Activated T-helper 2 cell treated with anti-CD3 and anti-CD28 coated beads, Interferon-gamma antibody, Interleukin-2, Interleukin-4, amounts not matched to agents 10 μg/mL and 5 μg/mL and 100 μg/mL, durations not matched to agents 14 hours and 24 hours and 36 hours (primary cell): ENCODE measurements around the gene C19orf38. TPM values are rescaled to one million over a fixed set of nuclear protein-coding genes. Genes with fewer than 3 reads are reported as not detected.
A peak's percentile ranks its signal among the peaks of the same experiment; 100 is the strongest.

Source experiments
- DNase-seq: peaks from one replicate; pipeline ENCODE4 v3.0.0; 2021; ENCODE audit warnings: low spot score
- H3K27ac Mint-ChIP-seq: one replicate; pipeline ENCODE4 v1.8.0; 2021; ENCODE audit warnings: mixed read lengths
- H3K27me3 Mint-ChIP-seq: one replicate; pipeline ENCODE4 v1.8.0; 2021; ENCODE audit warnings: low read depth, mixed read lengths
- H3K36me3 Mint-ChIP-seq: one replicate; pipeline ENCODE4 v1.8.0; 2021; ENCODE audit warnings: low read depth, mixed read lengths
- H3K4me1 Mint-ChIP-seq: one replicate; pipeline ENCODE4 v1.8.0; 2021; ENCODE audit warnings: low read depth, mixed read lengths
- H3K4me3 Mint-ChIP-seq: one replicate; pipeline ENCODE4 v1.8.0; 2021; ENCODE audit warnings: low read depth, mild to moderate bottlenecking, moderate library complexity, mixed read lengths
- H3K9me3 Mint-ChIP-seq: one replicate; pipeline ENCODE4 v1.8.0; 2021; ENCODE audit warnings: mixed read lengths
- intact Hi-C: fragments of 100-400 bp; cut with micrococcal nuclease; formaldehyde crosslinking; loops from one replicate; pipeline ENCODE4 v1.15.1; 2023
- total RNA-seq: library from RNA; stranded (reverse); gene quantifications from 2 replicates; pipeline ENCODE4 v1.2.3, GENCODE V29; 2022

C19orf38 gene
- total RNA-seq, 1 donor from 2014 or later, result 4.3 TPM

DNA sequence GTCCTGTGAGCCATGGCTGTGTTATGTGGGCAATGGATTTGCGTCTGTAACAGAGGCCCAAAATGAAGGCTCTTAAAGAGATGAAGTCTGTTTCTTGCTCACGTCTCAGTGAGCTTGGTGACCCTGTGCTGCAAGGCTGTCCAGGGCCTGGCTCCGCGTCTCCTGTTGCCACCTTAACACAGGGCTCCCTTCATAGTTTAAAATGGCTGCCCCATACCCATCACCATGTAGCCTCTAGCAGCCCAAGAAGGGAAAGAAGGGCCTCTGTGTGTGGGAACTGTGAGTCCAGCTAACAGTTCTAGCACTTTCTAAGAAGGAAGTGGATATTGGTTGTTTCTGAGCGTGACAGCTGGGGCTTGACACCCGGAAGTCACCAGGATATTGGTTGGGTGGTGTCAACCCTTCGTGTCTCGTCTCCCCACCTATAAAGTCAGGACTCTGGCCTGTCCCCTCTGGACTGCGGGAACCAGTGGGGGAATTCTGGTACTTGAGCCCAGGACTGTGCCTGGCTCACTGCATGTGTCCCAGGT, 33.1 kb upstream of the C19orf38 start:
- Mint-ChIP-seq H3K27ac (no peak overlapping the region), H3K4me3 (no peak overlapping the region), H3K36me3 (peaks cover 44% of the 10 kb centered on the region), H3K27me3 (no peaks in the 10 kb centered on the region), H3K9me3 (no peaks in the 10 kb centered on the region), H3K4me1 (peaks cover 11% of the 10 kb centered on the region)
- DNase-seq, result no peak
- intact Hi-C loops, result no loop called here

DNA sequence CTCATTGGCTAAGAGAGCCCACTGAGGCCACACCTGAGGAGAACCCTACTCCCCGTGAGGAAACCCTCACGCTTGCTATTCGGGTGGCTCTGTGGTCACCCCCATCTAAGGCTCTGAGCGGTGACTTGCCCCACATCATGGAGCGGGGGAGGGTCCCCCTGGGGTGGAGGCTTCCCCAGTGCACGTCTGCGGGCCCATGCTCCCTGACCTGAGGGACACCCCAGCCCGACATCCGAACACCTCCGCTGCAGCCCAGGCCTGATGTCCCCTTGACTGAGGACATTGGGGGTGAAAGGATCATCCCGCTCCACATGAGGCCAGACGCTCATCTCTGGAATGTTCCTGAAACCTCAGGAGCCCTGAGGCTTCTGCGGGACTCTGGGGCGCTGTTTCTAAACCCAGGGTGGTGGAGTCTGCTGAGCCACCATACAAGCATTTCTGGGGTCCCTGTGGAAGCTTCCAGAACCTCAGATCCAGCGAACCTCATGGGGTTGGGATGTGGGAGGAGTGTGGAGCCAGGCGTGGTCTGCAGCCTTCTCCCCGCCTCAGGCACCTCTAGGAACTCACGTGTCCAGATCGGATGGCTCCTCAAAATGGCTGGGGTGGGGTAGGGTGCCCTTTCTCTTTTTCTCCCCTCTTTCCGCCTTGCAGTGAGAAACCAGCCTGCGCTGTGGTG, 32.1 kb upstream of the C19orf38 start:
- no peak overlapping the region for H3K27ac Mint-ChIP-seq
- intact Hi-C loops, result no loop called here
- no peak overlapping the region for H3K4me3 Mint-ChIP-seq
- no peak for DNase-seq
- no peaks in the 10 kb centered on the region for H3K9me3 Mint-ChIP-seq
- H3K4me1 Mint-ChIP-seq, result peaks cover 17% of the 10 kb centered on the region
- H3K36me3 Mint-ChIP-seq, result peaks cover 51% of the 10 kb centered on the region
- no peaks in the 10 kb centered on the region for H3K27me3 Mint-ChIP-seq

DNA sequence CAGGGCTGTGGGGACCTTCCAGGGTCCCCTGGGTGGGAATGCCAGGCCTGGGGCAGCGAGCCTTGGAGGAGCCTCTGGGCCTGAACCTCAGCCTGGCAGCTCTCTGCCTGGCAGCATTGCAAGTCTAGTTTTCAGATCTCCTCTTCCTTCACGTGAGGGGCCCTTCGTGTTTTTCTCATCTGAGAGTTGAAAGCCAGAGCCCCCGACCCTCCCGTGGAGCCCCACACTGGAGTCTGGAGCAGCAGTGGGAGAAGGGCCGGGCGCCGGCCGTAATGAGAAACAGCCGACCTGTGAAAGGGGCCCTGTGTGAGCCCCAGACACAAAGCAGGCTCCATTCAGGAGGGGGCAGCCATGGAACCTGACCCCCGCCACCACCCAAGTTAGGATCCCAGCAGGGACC, 31.5 kb upstream of the C19orf38 start:
- Mint-ChIP-seq H3K9me3 (no peaks in the 10 kb centered on the region), H3K27me3 (no peaks in the 10 kb centered on the region), H3K27ac (no peak overlapping the region), H3K4me1 (peaks cover 17% of the 10 kb centered on the region), H3K4me3 (no peak overlapping the region), H3K36me3 (peaks cover 55% of the 10 kb centered on the region)
- no peak for DNase-seq
- intact Hi-C loops, result no loop called here

DNA sequence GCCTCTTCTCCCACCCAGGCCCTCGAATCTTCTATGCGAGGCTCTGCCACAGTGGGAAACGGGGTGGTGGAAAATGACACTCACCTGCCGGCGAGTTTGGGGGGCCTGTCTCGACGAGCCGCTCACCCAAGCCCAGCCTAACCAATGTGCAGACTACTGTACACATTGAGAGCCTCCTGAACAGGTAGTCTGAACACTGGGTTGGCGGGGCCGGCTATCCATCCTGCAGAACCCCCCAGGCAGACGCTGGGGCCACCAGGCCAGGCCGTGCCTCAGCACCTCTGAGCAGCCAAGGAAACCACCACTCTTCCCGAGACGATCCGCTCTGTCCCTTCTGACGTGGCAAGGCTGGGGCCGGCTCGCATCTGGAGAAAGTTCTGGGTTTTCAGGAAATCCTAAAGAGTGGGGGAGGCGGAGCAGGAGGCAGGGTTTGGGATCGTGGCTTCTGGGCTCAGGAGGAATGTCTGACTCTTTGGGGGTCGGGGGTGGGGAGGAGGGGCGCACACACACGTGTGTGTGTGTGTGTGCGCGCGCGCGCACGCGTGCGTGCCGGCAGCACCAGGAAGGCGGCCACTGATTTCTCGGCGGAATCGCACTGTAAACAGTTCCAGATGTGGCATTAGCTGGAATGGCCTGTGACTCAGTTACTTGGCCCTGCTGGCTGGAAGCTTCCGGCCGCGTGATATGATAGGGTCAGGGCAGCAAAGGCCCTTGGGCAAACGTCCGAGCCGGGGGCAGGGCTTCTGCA, 30.8 kb upstream of the C19orf38 start:
- H3K4me3 Mint-ChIP-seq, result no peak overlapping the region
- H3K27me3 Mint-ChIP-seq, result no peaks in the 10 kb centered on the region
- intact Hi-C loops, result no loop called here
- peaks cover 17% of the 10 kb centered on the region for H3K4me1 Mint-ChIP-seq
- H3K27ac Mint-ChIP-seq, result no peak overlapping the region
- no peaks in the 10 kb centered on the region for H3K9me3 Mint-ChIP-seq
- peaks cover 59% of the 10 kb centered on the region for H3K36me3 Mint-ChIP-seq
- no peak for DNase-seq

- Mint-ChIP-seq H3K36me3 (peaks cover 49% of the 10 kb centered on the region), H3K4me1 (peaks cover 12% of the 10 kb centered on the region), H3K27ac (no peak overlapping the region), H3K4me3 (no peak overlapping the region), H3K27me3 (no peaks in the 10 kb centered on the region), H3K9me3 (no peaks in the 10 kb centered on the region)
- no peak for DNase-seq
- intact Hi-C loops, result no loop called here
Measured at GRCh38 chr19:10818301-10819123, 29.7 kb upstream of the C19orf38 start.

DNA sequence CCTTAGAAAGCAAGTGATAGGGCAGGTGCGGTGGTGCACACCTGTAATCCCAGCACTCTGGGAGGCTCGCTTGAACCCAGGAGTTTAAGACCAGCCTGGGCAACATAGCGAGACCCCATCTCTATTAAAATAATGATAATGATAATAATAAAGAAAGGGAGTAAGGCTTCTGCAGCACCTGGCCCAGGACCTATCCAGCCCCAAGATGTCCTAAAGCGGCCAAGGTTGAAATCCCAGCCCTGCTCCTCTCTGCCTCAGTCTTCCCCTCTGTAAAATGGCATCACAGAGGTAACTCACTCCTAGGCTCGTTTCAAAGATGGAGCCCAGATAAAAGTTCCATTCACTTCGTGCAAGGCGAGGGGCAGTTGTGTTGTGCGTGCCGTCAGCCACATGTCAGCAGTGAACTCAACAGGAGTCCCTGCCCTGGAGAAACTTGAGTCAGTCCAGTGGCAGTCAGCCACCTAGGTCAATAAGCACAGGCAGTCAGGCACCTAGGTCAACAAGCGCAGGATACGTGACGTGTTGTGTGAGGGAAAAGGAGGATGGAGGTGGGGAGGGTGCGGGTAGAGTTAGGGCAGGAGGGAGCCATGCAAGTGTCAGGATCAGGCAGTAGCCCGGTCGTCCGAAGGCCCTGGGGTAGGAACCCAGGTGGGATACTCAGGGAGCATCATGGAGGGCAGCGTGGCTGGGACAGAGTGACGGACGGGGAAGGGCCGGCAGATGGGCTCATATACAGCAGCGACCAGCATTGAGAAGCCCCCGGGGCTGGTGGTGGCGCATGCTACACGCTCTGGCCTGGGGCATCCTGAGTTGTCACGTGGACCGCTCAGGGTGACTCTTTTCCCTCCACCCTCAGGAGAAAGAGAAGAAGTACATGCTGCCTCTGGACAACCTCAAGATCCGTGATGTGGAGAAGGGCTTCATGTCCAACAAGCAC, 28.8 kb upstream of the C19orf38 start:
- Mint-ChIP-seq H3K27ac (no peak overlapping the region), H3K4me3 (no peak overlapping the region), H3K27me3 (no peaks in the 10 kb centered on the region), H3K4me1 (peaks cover 12% of the 10 kb centered on the region), H3K9me3 (no peaks in the 10 kb centered on the region), H3K36me3 (peaks cover 56% of the 10 kb centered on the region)
- no peak for DNase-seq
- intact Hi-C loops, result no loop called here

DNA sequence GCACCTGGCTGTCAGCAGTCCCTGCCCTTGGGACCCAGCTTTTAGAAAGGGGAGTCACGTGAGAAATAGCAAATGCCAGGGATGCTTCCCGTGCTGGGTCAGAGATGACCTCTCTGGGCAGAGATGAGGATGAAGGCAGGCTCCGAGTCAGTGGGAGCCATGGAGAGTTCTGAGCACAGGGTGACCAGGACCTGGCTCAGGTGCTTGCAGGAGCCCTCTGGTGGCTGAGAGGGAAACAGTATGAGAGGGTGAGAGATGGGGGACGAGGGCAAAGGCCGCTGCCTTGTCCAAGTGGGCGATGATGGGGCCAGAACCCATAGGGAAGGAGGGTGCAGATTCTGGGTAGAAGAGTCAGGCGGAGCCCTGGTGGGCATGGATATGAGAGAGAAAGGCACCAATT, 28.0 kb upstream of the C19orf38 start:
- intact Hi-C loops, result no loop called here
- Mint-ChIP-seq H3K4me3 (no peak overlapping the region), H3K27ac (peak overlapping the region; percentile 6)

GRCh38 chr19:10823690-10824089, 24.5 kb upstream of the C19orf38 start:
- no peaks in the 10 kb centered on the region for H3K27me3 Mint-ChIP-seq
- H3K36me3 Mint-ChIP-seq, result peaks cover 60% of the 10 kb centered on the region
- no peak for DNase-seq
- H3K4me3 Mint-ChIP-seq, result no peak overlapping the region
- no peaks in the 10 kb centered on the region for H3K9me3 Mint-ChIP-seq
- intact Hi-C loops, result no loop called here
- peaks cover 10% of the 10 kb centered on the region for H3K4me1 Mint-ChIP-seq
- no peak overlapping the region for H3K27ac Mint-ChIP-seq

More for the DNA sequence above, 28.0 kb upstream of the C19orf38 start:
- H3K9me3 Mint-ChIP-seq, result no peaks in the 10 kb centered on the region
- DNase-seq, result no peak
- no peaks in the 10 kb centered on the region for H3K27me3 Mint-ChIP-seq
- peaks cover 10% of the 10 kb centered on the region for H3K4me1 Mint-ChIP-seq
- H3K36me3 Mint-ChIP-seq, result peaks cover 56% of the 10 kb centered on the region

GRCh38 chr19:10826231-10826630, 22.0 kb upstream of the C19orf38 start:
- no peaks in the 10 kb centered on the region for H3K27me3 Mint-ChIP-seq
- no peak for DNase-seq
- no peak overlapping the region for H3K27ac Mint-ChIP-seq
- H3K36me3 Mint-ChIP-seq, result peaks cover 53% of the 10 kb centered on the region
- no peak overlapping the region for H3K4me3 Mint-ChIP-seq
- no peaks in the 10 kb centered on the region for H3K4me1 Mint-ChIP-seq
- intact Hi-C loops, result no loop called here
- H3K9me3 Mint-ChIP-seq, result no peaks in the 10 kb centered on the region

DNA sequence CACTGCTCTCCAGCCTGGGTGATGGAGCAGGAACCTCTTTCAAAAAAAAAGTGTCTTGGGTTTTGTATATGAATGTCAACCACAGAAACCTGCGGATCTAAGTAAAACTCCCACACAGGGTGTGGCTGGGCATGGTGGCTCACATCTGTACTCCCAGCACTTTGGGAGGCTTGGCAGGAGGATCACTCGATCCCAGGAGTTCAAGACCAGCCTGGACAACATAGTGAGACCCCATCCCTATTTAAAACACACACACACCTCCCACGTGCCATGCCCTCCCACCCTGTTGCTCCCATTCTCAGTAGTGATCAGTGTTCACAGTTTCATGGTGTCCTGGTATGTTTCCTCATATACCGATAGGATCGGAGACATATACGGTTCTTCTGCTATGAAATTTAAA, 21.4 kb upstream of the C19orf38 start:
- Mint-ChIP-seq H3K9me3 (no peaks in the 10 kb centered on the region), H3K27ac (no peak overlapping the region), H3K36me3 (peaks cover 49% of the 10 kb centered on the region), H3K4me3 (no peak overlapping the region), H3K27me3 (no peaks in the 10 kb centered on the region), H3K4me1 (no peaks in the 10 kb centered on the region)
- intact Hi-C loops, result no loop called here
- no peak for DNase-seq

GRCh38 chr19:10828981-10829821, 19.0 kb upstream of the C19orf38 start:
- DNase-seq, result no peak
- intact Hi-C loops, result no loop called here

More at GRCh38 chr19:10828981-10829821, 19.0 kb upstream of the C19orf38 start:
- Mint-ChIP-seq H3K27ac (no peak overlapping the region), H3K27me3 (no peaks in the 10 kb centered on the region), H3K36me3 (peaks cover 51% of the 10 kb centered on the region), H3K4me3 (no peak overlapping the region), H3K9me3 (no peaks in the 10 kb centered on the region), H3K4me1 (no peaks in the 10 kb centered on the region)
